Sigmoid colon (tissue), 4 donors: ENCODE data around the gene CAPN1.

Source experiments
- CTCF ChIP-seq, 4 experiments: fragments of 450-650 bp in 3 of 4; fragments of 200-600 bp in 1 of 4; IDR thresholded peaks; one replicate each; pipeline ENCODE4 v1.5.1; 2016 to 2019; ENCODE audit warnings: antibody characterized with exemption in 4 of 4, mild to moderate bottlenecking in 3 of 4, moderate library complexity in 2 of 4
- POLR2AphosphoS5 ChIP-seq, 4 donors: sonication (generic); formaldehyde crosslinking; IDR thresholded peaks; one replicate each; pipeline ENCODE4 v1.6.1; 2017; ENCODE audit warnings: antibody characterized with exemption in 4 of 4

- TF ChIP-seq CTCF (IDR thresholded peaks at IDR 0.05), result no peak
- no peak for TF ChIP-seq POLR2AphosphoS5 (IDR thresholded peaks at IDR 0.05)
These were observed 28.1 kb downstream of the CAPN1 start for GRCh38 chr11:65209711-65210360.
